HG03066 (cell line): ENCODE results near the gene CPXCR1.
"Not testable (repeated sequence)": the region's sequence is repeated elsewhere in the genome, so short reads cannot be mapped to it uniquely, and the experiment has no call there.

Experiments used
- ATAC-seq: cut with Tn5 transposase; IDR thresholded peaks from one replicate; pipeline ENCODE4 v1.9.1; 2021; ENCODE audit warnings: low read depth; ENCODE audit not compliant: unreplicated experiment

CPXCR1 gene

DNA sequence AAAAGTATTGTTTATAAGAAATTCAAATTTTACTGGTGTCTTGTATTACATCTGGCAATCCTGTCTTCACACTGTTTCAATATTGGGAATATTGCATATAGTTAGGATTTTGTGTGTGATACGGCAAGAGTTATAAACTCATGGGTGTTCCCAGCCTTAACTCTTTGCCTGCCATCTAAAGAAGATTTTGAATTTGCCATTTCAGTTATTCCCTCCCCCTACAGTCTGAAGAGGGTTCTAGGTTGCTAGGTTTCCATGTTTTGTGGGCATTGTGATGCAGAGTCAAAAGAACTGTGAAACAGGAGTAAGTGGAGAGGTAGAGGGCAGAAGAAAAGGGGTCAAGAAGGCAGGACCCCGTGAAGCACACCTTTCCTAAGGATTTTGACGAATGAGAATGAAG, at the start of gene CPXCR1:
Gene CPXCR1, plus strand, starts transcription at position 301 of the 400 bp plus-strand sequence. CDS start 6,190 bp downstream, outside the sequence.
- no peak for ATAC-seq

DNA sequence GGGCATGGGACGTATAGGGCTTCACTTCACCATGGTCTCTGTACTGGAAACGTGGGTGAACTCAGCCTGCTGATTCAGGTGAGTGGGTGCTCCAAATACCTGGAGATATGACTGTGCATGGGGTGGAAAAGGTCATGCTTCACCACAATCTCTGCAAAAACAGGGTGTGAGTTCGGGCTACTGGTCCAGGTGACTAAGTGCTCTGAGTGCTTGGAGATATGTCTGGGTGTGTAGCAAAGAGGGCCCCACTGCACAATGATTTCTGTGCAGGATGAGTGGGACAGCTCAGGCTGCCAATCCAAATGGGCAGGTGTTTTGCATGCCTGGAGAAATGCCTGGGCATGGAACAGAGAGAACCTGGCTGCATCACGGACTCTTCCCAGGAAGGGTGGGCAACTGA, 11.2 kb upstream of the CPXCR1 start:
- no peak for ATAC-seq

DNA sequence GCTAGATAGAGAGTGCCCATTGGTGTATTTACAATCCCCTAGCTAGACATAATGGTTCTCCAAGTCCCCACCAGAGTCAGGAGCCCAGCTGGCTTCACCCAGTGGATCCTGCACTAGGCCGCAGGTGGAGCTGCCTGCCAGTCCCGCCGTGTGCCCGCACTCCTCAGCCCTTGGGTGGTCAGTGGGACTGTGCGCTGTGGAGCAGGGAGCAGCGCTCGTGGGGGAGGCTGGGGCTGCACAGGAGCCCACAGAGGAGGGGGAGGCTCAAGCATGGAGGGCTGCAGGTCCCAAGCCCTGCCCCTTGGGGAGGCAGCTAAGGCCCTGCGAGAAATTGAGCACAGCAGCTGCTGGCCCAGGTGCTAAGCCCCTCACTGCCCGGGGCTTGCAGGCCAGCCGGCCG, 810 bp upstream of the CPXCR1 start:
- not testable (repeated sequence) for ATAC-seq

DNA sequence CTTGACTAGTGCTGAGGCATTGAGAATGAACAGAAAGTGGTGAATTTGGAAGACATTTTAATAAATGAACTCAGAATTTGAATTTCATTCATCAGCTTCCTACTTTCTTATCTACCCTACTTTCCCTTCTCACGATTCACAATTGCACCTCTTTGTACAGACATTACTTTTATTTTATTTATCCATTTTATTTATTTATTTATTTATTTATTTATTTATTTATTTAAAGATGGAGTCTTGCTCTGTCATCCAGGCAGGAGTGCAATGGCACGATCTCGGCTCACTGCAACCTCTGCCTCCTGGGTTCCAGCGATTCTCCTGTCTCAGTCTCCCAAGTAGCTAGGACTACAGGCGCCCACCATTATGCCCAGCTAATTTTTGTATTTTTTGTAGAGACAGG, 5.3 kb downstream of the CPXCR1 start:
- not testable (repeated sequence) for ATAC-seq

DNA sequence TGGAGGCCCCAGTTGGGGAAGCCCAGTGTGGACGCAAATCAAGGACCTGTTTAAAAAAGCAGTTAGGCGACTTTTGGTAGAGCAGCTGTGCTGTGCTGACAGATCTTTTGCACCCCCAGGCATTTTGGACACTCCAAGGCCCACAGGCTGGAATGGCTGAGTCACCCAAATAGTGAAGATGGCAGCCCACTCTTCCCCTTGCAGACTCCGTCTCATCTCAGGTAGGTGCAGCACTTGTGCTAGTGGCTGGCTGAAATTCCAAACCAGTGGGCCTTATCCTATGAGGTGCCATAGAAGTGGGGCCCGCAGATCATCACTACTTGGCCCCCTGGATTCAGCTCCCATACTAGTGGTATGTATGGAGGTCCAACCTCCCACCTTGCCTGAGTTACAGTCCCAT, 42.8 kb downstream of the CPXCR1 start:
- no peak for ATAC-seq
